Loucy (cell line): ENCODE measurements around the gene HELQ.

ENCODE experiments used
- H2AFZ ChIP-seq: fragments of 200-600 bp; sonication (generic); 2 replicates; pipeline ENCODE4 v1.6.0; 2016; ENCODE audit warnings: antibody characterized with exemption, mild to moderate bottlenecking, low read length, moderate library complexity
- H3F3A ChIP-seq: fragments of 200-600 bp; 2 replicates; pipeline ENCODE4 v1.6.0; 2016; ENCODE audit warnings: antibody characterized with exemption, low read depth, mild to moderate bottlenecking
- H3K27me3 ChIP-seq: fragments of 200-600 bp; sonication (generic); 2 replicates; pipeline ENCODE4 v1.6.1; 2014; ENCODE audit warnings: low read length, mild to moderate bottlenecking; ENCODE audit not compliant: insufficient read depth, poor library complexity, severe bottlenecking
- H3K36me3 ChIP-seq: fragments of 200-600 bp; sonication (generic); 2 replicates; pipeline ENCODE4 v1.6.1; 2016; ENCODE audit warnings: low read length; ENCODE audit not compliant: insufficient read depth
- H3K4me1 ChIP-seq: fragments of 200-600 bp; sonication (generic); 2 replicates; pipeline ENCODE4 v1.5.1; 2014; ENCODE audit warnings: low read length, mild to moderate bottlenecking; ENCODE audit not compliant: insufficient read depth, poor library complexity, severe bottlenecking
- H3K4me2 ChIP-seq: fragments of 200-600 bp; sonication (generic); 2 replicates; pipeline ENCODE4 v1.6.0; 2014; ENCODE audit warnings: antibody characterized with exemption, low read length, low read depth, mild to moderate bottlenecking; ENCODE audit not compliant: poor library complexity, severe bottlenecking
- H3K4me3 ChIP-seq: fragments of 200-600 bp; sonication (generic); 2 replicates; pipeline ENCODE4 v1.5.1; 2014; ENCODE audit warnings: low read length, mild to moderate bottlenecking, mixed read lengths; ENCODE audit not compliant: poor library complexity, severe bottlenecking
- H3K79me2 ChIP-seq: fragments of 200-600 bp; sonication (generic); 2 replicates; pipeline ENCODE4 v1.6.1; 2014; ENCODE audit warnings: low read length; ENCODE audit not compliant: insufficient read depth
- H3K9ac ChIP-seq: fragments of 200-600 bp; sonication (generic); 2 replicates; pipeline ENCODE4 v1.6.0; 2014; ENCODE audit warnings: mild to moderate bottlenecking, low read depth, low read length, moderate library complexity; ENCODE audit not compliant: poor library complexity, severe bottlenecking
- H3K9me2 ChIP-seq: fragments of 200-600 bp; sonication (generic); replicated peaks from 2 replicates; pipeline ENCODE4 v1.6.1; 2016; ENCODE audit warnings: low read depth, low read length, mixed read lengths
- H3K9me3 ChIP-seq: fragments of 200-600 bp; sonication (generic); 2 replicates; pipeline ENCODE4 v1.6.1; 2014; ENCODE audit warnings: mild to moderate bottlenecking, antibody characterized with exemption, low read length, low read depth; ENCODE audit not compliant: insufficient read depth
- H4K20me1 ChIP-seq: fragments of 200-600 bp; sonication (generic); 2 replicates; pipeline ENCODE4 v1.6.0; 2014; ENCODE audit warnings: antibody characterized with exemption, low read length, mild to moderate bottlenecking; ENCODE audit not compliant: insufficient read depth, poor library complexity, severe bottlenecking
- EZH2phosphoT487 ChIP-seq: fragments of 200-600 bp; IDR thresholded peaks from 2 replicates; pipeline ENCODE4 v1.6.1; 2018; ENCODE audit warnings: antibody characterized with exemption, mild to moderate bottlenecking, moderate library complexity, borderline replicate concordance
- TF ChIP-seq, protein P1 (sequence below): fragments of 200-600 bp; sonication (generic); conservative IDR thresholded peaks from 2 replicates; pipeline ENCODE4 v1.5.1; 2014; ENCODE audit warnings: mild to moderate bottlenecking, antibody characterized with exemption, low read length

The HELQ gene

DNA sequence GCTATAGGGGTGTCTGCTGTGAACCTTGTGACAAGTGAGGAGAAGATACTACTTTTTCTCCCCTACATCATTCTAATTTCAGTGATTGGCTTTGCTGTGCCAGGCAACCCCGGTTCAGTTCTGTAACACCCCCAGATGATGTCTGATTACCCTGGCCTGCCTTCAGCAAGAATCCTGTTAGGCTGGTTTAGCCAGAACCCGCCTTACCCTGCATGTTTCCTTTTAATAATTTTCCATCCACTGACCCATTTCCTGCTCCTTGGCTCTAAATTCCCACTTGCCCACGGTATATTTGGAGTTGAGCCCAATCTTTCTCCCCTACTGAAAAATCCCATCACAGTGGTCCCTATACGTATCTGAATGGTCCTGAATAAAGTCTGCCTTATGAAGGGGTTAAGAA lies 74.5 kb downstream of the HELQ start:
- Histone ChIP-seq H4K20me1 (no peaks in the 10 kb centered on the region), H3K27me3 (no peaks in the 10 kb centered on the region), H3K4me2 (no peak overlapping the region), H3K4me1 (no peaks in the 10 kb centered on the region), H3F3A (no peaks in the 10 kb centered on the region), H3K9me3 (peaks cover 8% of the 10 kb centered on the region; the same call in 1 of the 2 replicates), H3K9ac (no peak overlapping the region), H3K4me3 (no peak overlapping the region), H3K36me3 (no peaks in the 10 kb centered on the region), H3K9me2 (no peaks in the 10 kb centered on the region), H2AFZ (no peak overlapping the region), H3K79me2 (no peaks in the 10 kb centered on the region)
- TF ChIP-seq EZH2phosphoT487, result no peak
- TF ChIP-seq, protein P1, sequence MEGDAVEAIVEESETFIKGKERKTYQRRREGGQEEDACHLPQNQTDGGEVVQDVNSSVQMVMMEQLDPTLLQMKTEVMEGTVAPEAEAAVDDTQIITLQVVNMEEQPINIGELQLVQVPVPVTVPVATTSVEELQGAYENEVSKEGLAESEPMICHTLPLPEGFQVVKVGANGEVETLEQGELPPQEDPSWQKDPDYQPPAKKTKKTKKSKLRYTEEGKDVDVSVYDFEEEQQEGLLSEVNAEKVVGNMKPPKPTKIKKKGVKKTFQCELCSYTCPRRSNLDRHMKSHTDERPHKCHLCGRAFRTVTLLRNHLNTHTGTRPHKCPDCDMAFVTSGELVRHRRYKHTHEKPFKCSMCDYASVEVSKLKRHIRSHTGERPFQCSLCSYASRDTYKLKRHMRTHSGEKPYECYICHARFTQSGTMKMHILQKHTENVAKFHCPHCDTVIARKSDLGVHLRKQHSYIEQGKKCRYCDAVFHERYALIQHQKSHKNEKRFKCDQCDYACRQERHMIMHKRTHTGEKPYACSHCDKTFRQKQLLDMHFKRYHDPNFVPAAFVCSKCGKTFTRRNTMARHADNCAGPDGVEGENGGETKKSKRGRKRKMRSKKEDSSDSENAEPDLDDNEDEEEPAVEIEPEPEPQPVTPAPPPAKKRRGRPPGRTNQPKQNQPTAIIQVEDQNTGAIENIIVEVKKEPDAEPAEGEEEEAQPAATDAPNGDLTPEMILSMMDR, result no peak

DNA sequence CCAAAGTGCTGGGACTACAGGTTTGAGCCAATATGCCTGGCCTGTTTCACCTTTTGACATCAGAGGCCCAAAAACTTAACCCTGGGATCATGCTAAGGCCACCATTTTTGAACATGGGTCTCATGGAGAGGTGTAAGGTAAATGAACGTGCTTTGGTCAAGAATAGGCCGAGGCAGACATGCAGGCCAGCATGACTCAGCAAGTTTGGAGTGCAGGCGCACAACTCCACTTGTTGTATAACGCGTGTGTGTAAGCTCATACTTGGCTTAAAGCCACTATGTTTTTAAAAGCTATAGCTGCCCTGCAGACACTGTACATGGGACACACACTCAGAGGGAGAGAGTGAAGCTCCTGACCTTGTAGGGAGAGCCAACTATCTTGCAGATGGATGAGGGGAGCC lies 77.2 kb downstream of the HELQ start:
- Histone ChIP-seq H3F3A (no peaks in the 10 kb centered on the region), H3K79me2 (no peaks in the 10 kb centered on the region), H3K4me1 (no peaks in the 10 kb centered on the region), H3K36me3 (no peaks in the 10 kb centered on the region), H4K20me1 (no peaks in the 10 kb centered on the region), H3K9ac (no peak overlapping the region), H2AFZ (no peak overlapping the region), H3K9me2 (no peaks in the 10 kb centered on the region), H3K27me3 (no peaks in the 10 kb centered on the region), H3K4me3 (no peak overlapping the region), H3K4me2 (no peak overlapping the region), H3K9me3 (peaks cover 8% of the 10 kb centered on the region; the same call in 1 of the 2 replicates)
- no peak for TF ChIP-seq EZH2phosphoT487
- TF ChIP-seq, protein P1, result no peak

DNA sequence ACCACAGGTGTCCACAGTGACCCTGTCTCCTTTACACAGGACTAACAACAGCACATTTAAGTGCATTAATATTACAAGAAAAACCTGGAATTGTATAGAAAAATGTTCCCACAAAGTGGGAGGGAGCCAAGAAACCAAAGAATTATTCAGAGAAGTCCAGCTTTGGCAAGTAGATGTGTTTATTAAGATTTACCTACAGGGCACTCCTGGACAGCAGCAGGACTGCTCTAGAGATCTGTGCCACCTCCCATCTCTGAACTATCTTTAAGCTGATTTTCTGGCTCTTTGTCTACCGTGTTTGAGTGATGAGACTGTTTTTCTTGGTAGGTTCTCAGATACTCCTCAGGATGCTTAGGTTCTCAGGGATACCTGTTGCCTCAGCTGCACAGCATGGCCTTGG lies 82.7 kb downstream of the HELQ start:
- H3K36me3 ChIP-seq, result no peaks in the 10 kb centered on the region
- TF ChIP-seq, protein P1, result no peak
- TF ChIP-seq EZH2phosphoT487, result no peak
- H2AFZ ChIP-seq, result no peak overlapping the region
- H3K79me2 ChIP-seq, result no peaks in the 10 kb centered on the region
- H3K9me3 ChIP-seq, result no peaks in the 10 kb centered on the region
- no peak overlapping the region for H3K4me2 ChIP-seq
- peaks cover 7% of the 10 kb centered on the region for H3K4me1 ChIP-seq
- no peaks in the 10 kb centered on the region for H3K9me2 ChIP-seq
- H3K4me3 ChIP-seq, result no peak overlapping the region
- H3F3A ChIP-seq, result no peaks in the 10 kb centered on the region
- no peaks in the 10 kb centered on the region for H3K27me3 ChIP-seq
- H3K9ac ChIP-seq, result no peak overlapping the region
- no peaks in the 10 kb centered on the region for H4K20me1 ChIP-seq
